ENCODE data around the gene SNX24. TPM values are rescaled to one million over a fixed set of nuclear protein-coding genes. Genes with fewer than 3 reads are reported as not detected.

The SNX24 gene
- polyA plus RNA-seq, 4 donors = 7.7 to 33.7 (median 27.2) TPM

DNA sequence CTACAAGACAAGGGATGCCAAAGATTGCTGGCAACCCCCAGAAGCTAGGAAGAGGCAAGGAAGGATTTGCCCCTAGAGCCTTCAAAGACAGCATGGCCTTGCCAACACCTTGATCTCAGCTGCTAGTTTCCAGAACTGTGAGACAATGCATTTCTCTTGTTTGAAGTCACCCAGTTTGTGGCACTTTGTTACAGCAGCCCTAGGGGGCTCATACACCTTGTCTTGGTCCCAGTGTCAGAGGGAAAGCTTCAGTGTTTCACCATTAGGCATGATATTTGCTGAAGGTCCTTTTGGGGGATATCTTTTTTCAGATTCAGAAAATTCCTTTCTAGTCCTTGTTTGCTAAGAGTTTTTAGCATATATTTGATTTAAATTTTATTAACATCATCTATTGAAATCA lies 194.3 kb downstream of the SNX24 start:
- Histone ChIP-seq H3K4me1 (ENCODE audit: control insufficient read depth in 3 of 3, insufficient read depth in 2 of 3, low read depth in 1 of 3, low read length in 2 of 3) (peaks cover 0 to 6% (median 0%) of the 10 kb centered on the region in 3 donors), H3K36me3 (ENCODE audit: control insufficient read depth in 3 of 3, insufficient read depth in 2 of 3, low read depth in 1 of 3, low read length in 3 of 3) (no peaks in the 10 kb centered on the region), H3K27me3 (ENCODE audit: control insufficient read depth in 3 of 3, insufficient read depth in 3 of 3, low read length in 3 of 3) (peaks cover 0 to 33% (median 0%) of the 10 kb centered on the region in 3 donors), H3K4me3 (ENCODE audit: low read depth in 1 of 3, low read length in 3 of 3) (no peak overlapping the region), H3K9me3 (ENCODE audit: control insufficient read depth in 2 of 2, insufficient read depth in 1 of 2, low read depth in 1 of 2, low read length in 1 of 2) (no peaks in the 10 kb centered on the region), H3K27ac (ENCODE audit: low read depth in 1 of 3, low read length in 2 of 3) (no peak overlapping the region)
- DNase-seq = no peak
- no peak for FAIRE-seq

DNA sequence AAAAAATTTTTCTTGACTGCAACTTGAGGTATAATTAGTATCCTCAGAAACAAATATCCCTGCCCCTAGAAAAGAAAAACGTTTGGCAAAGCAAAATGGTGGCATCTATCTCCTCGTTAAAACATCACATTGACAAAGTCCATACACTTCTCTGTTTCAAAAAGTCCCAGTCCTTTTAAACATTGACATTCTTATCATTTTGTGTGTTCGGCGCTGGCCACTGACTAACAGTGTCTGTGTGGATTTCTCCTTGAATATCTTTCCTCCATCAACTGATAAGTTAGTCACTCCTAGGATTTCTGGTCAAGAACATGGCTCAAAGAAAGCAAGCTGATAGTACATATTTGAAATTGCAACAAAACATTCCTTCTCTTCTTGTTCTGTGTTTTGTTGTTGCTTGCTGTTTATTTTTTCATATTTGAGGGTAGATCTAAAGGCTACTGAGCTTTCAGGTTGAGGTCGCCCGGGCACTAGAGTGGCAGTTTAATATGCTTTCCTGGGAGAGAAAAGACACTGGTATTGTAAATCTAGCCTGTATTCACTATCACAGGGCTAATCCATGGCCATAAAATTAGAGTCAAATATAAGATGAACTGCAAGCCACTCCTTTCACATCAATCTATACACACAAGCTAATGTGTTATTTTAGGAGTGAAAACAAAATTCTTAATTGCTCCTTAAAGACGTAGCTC lies 199.7 kb downstream of the SNX24 start:
- 42 to 62% (median 55%) methylated on average over 7 of the region's 7 CpGs for WGBS, 3 donors
- Histone ChIP-seq H3K9me3 (ENCODE audit: control insufficient read depth in 2 of 2, insufficient read depth in 1 of 2, low read depth in 1 of 2, low read length in 1 of 2) (no peaks in the 10 kb centered on the region), H3K36me3 (ENCODE audit: control insufficient read depth in 3 of 3, insufficient read depth in 2 of 3, low read depth in 1 of 3, low read length in 3 of 3) (no peaks in the 10 kb centered on the region), H3K4me1 (ENCODE audit: control insufficient read depth in 3 of 3, insufficient read depth in 2 of 3, low read depth in 1 of 3, low read length in 2 of 3) (no peaks in the 10 kb centered on the region), H3K4me3 (ENCODE audit: low read depth in 1 of 3, low read length in 3 of 3) (no peak overlapping the region), H3K27ac (ENCODE audit: low read depth in 1 of 3, low read length in 2 of 3) (no peak overlapping the region), H3K27me3 (ENCODE audit: control insufficient read depth in 3 of 3, insufficient read depth in 3 of 3, low read length in 3 of 3) (peaks cover 0 to 12% (median 0%) of the 10 kb centered on the region in 3 donors)
- FAIRE-seq = no peak
- DNase-seq = no peak

DNA sequence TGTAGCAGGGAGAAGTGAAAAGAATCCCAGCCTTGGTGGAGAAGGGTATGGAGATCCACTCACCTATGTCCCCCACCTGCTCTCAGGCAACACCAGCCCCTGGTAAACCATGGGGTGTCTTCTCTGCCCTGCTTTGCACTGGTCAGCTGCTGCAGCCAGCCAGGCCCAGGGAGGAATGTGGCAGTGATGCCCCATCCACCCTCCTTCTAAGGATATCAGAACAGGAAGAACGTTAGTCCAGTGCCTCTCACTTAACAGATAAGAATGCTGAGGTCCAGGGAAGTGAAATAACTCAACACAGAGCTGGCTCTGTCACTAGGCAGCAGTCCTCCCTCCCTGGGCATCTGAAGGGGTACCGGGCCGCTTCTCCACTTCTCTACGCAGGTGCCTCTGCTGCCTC lies 200.8 kb downstream of the SNX24 start:
- Histone ChIP-seq H3K9me3 (ENCODE audit: control insufficient read depth in 2 of 2, insufficient read depth in 1 of 2, low read depth in 1 of 2, low read length in 1 of 2) (no peaks in the 10 kb centered on the region), H3K4me1 (ENCODE audit: control insufficient read depth in 3 of 3, insufficient read depth in 2 of 3, low read depth in 1 of 3, low read length in 2 of 3) (no peaks in the 10 kb centered on the region), H3K4me3 (ENCODE audit: low read depth in 1 of 3, low read length in 3 of 3) (no peak overlapping the region), H3K36me3 (ENCODE audit: control insufficient read depth in 3 of 3, insufficient read depth in 2 of 3, low read depth in 1 of 3, low read length in 3 of 3) (no peaks in the 10 kb centered on the region), H3K27me3 (ENCODE audit: control insufficient read depth in 3 of 3, insufficient read depth in 3 of 3, low read length in 3 of 3) (peaks cover 0 to 12% (median 0%) of the 10 kb centered on the region in 3 donors), H3K27ac (ENCODE audit: low read depth in 1 of 3, low read length in 2 of 3) (no peak overlapping the region)
- DNase-seq (no peak), FAIRE-seq (no peak)
- 76 to 78% (median 76%) methylated on average over 4 of the region's 4 CpGs for WGBS, 3 donors

DNA sequence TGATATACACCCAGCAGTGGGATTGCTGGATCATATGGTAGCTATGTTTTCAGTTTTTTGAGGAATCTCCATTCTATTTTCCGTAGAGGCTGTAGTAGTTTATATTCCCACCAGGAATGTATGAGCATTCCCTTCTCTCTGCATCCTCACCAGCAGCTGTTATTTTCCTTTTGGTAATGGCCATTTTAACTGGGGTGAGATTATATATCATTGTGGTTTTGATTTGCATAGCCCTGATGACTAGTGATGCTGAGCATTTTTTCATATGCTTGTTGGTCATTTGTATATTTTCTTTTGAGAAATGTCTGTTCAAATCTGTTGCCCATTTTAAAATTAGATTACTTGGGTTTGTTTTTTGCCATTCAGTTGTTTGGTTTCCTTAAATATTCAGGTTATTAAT lies 202.3 kb downstream of the SNX24 start:
- Histone ChIP-seq H3K9me3 (ENCODE audit: control insufficient read depth in 2 of 2, insufficient read depth in 1 of 2, low read depth in 1 of 2, low read length in 1 of 2) (peaks cover 0 to 4% of the 10 kb centered on the region in 2 donors), H3K36me3 (ENCODE audit: control insufficient read depth in 3 of 3, insufficient read depth in 2 of 3, low read depth in 1 of 3, low read length in 3 of 3) (no peaks in the 10 kb centered on the region), H3K4me3 (ENCODE audit: low read depth in 1 of 3, low read length in 3 of 3) (no peak overlapping the region), H3K27ac (ENCODE audit: low read depth in 1 of 3, low read length in 2 of 3) (no peak overlapping the region), H3K4me1 (ENCODE audit: control insufficient read depth in 3 of 3, insufficient read depth in 2 of 3, low read depth in 1 of 3, low read length in 2 of 3) (no peaks in the 10 kb centered on the region), H3K27me3 (ENCODE audit: control insufficient read depth in 3 of 3, insufficient read depth in 3 of 3, low read length in 3 of 3) (peaks cover 0 to 15% (median 0%) of the 10 kb centered on the region in 3 donors)
- DNase-seq (no peak), FAIRE-seq (no peak)
- 74 to 81% (median 79%) methylated on average over 1 of the region's 1 CpG for WGBS, 3 donors

DNA sequence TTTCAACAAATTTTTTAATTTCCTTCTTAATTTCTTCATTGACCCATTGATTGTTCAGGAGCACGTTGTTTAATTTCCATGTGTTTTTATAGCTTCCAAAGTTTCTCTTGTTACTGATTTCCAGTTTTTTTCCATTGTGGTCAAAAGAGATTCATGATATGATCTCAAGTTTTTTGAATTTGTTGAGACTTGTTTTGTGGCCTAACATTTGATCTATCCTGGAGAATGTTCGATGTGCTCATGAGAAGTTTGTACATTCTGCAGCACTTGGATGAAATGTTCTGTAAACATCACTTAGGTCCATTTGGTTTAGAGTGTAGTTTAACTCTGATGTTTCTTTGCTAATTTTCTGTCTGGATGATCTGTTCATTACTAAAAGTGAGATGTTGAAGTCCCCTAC lies 205.8 kb downstream of the SNX24 start:
- FAIRE-seq (no peak), DNase-seq (no peak)
- peaks cover 0 to 12% (median 0%) of the 10 kb centered on the region in 3 donors for H3K27me3 ChIP-seq (ENCODE audit: control insufficient read depth in 3 of 3, insufficient read depth in 3 of 3, low read length in 3 of 3)
- H3K4me3 ChIP-seq (ENCODE audit: low read depth in 1 of 3, low read length in 3 of 3) = no peak overlapping the region
- WGBS, 3 donors = 74 to 83% (median 82%) methylated on average over 2 of the region's 2 CpGs
- no peaks in the 10 kb centered on the region for H3K4me1 ChIP-seq (ENCODE audit: control insufficient read depth in 3 of 3, insufficient read depth in 2 of 3, low read depth in 1 of 3, low read length in 2 of 3)
- H3K9me3 ChIP-seq (ENCODE audit: control insufficient read depth in 2 of 2, insufficient read depth in 1 of 2, low read depth in 1 of 2, low read length in 1 of 2) = peaks cover 0 to 6% of the 10 kb centered on the region in 2 donors
- no peaks in the 10 kb centered on the region for H3K36me3 ChIP-seq (ENCODE audit: control insufficient read depth in 3 of 3, insufficient read depth in 2 of 3, low read depth in 1 of 3, low read length in 3 of 3)
- no peak overlapping the region for H3K27ac ChIP-seq (ENCODE audit: low read depth in 1 of 3, low read length in 2 of 3)

Other genes with a start within 250 kb of the SNX24 start
- gene SNX2, start 70.5 kb upstream of the SNX24 start, polyA plus RNA-seq = 100 to 1,000 TPM in 1 of 4 donors, 10 to 100 TPM in 3; 41.4 to 131 (median 52.5) TPM
- gene PPIC, start 191.1 kb downstream of the SNX24 start, polyA plus RNA-seq = 10 to 100 TPM; 19.2 to 46.4 (median 28.5) TPM
- gene PRDM6, start 243.6 kb downstream of the SNX24 start, polyA plus RNA-seq = under 1 TPM in 3 of 4 donors, not detected in 1; 0.31 to 0.54 (median 0.34) TPM

Data from small intestine (tissue), 7 donors.